ENCODE measurements around the gene GMEB2.
"Not testable (repeated sequence)": the region's sequence is repeated elsewhere in the genome, so short reads cannot be mapped to it uniquely, and the experiment has no call there.

Gene GMEB2

GRCh38 chr20:63606686-63607085, 20.2 kb downstream of the GMEB2 start:
- CTCF ChIA-PET: no interaction called here
- POLR2A ChIA-PET: no interaction called here
- no peak for DNase-seq (ENCODE audit: extremely low spot score)
- no peak for TF ChIP-seq FOXK2 (IDR thresholded peaks at IDR 0.05)
- no peak for TF ChIP-seq HDGF (IDR thresholded peaks at IDR 0.05; ENCODE audit: borderline replicate concordance)
- TF ChIP-seq ZNF384 (IDR thresholded peaks at IDR 0.05): no peak
- TF ChIP-seq PKNOX1 (IDR thresholded peaks at IDR 0.05): no peak
- TF ChIP-seq L3MBTL2 (conservative IDR thresholded peaks at IDR 0.05): no peak
- no peak for TF ChIP-seq CTBP1 (IDR thresholded peaks at IDR 0.05; ENCODE audit: borderline replicate concordance)
- TF ChIP-seq LEF1 (IDR thresholded peaks at IDR 0.05; ENCODE audit: borderline replicate concordance): no peak
- no peak for TF ChIP-seq NFRKB (IDR thresholded peaks at IDR 0.05)
- TF ChIP-seq ARNT (IDR thresholded peaks at IDR 0.05): no peak
- TF ChIP-seq SUZ12 (IDR thresholded peaks at IDR 0.05): no peak
- TF ChIP-seq TARDBP (IDR thresholded peaks at IDR 0.05): no peak
- no peak for TF ChIP-seq FOXA1 (IDR thresholded peaks at IDR 0.05)
- no peak for TF ChIP-seq BHLHE40 (IDR thresholded peaks at IDR 0.05; ENCODE audit: borderline replicate concordance)
- no peak for TF ChIP-seq FOXM1 (IDR thresholded peaks at IDR 0.05; ENCODE audit: borderline replicate concordance)
- TF ChIP-seq SP1 (IDR thresholded peaks at IDR 0.05): no peak
- TF ChIP-seq ELF4 (IDR thresholded peaks at IDR 0.05): no peak

- ChIA-PET POLR2A (no interaction called here), CTCF (no interaction called here)
- TF ChIP-seq NFRKB (IDR thresholded peaks at IDR 0.05): no peak
- no peak for TF ChIP-seq BHLHE40 (IDR thresholded peaks at IDR 0.05; ENCODE audit: borderline replicate concordance)
- TF ChIP-seq SP1 (IDR thresholded peaks at IDR 0.05): no peak
- TF ChIP-seq SUZ12 (IDR thresholded peaks at IDR 0.05): no peak
- TF ChIP-seq HDGF (IDR thresholded peaks at IDR 0.05; ENCODE audit: borderline replicate concordance): no peak
- no peak for TF ChIP-seq FOXM1 (IDR thresholded peaks at IDR 0.05; ENCODE audit: borderline replicate concordance)
- TF ChIP-seq PKNOX1 (IDR thresholded peaks at IDR 0.05): no peak
- no peak for TF ChIP-seq ELF4 (IDR thresholded peaks at IDR 0.05)
- TF ChIP-seq ZNF384 (IDR thresholded peaks at IDR 0.05): no peak
- TF ChIP-seq FOXA1 (IDR thresholded peaks at IDR 0.05): no peak
- TF ChIP-seq L3MBTL2 (conservative IDR thresholded peaks at IDR 0.05): no peak
- no peak for TF ChIP-seq FOXK2 (IDR thresholded peaks at IDR 0.05)
- TF ChIP-seq TARDBP (IDR thresholded peaks at IDR 0.05): no peak
- no peak for TF ChIP-seq ARNT (IDR thresholded peaks at IDR 0.05)
- no peak for TF ChIP-seq CTBP1 (IDR thresholded peaks at IDR 0.05; ENCODE audit: borderline replicate concordance)
- TF ChIP-seq LEF1 (IDR thresholded peaks at IDR 0.05; ENCODE audit: borderline replicate concordance): no peak
- DNase-seq (ENCODE audit: extremely low spot score): no peak
Observed at GRCh38 chr20:63602321-63602720, 24.6 kb downstream of the GMEB2 start.

GRCh38 chr20:63601679-63602078, 25.2 kb downstream of the GMEB2 start:
- POLR2A ChIA-PET; DNase-seq (ENCODE audit: extremely low spot score); CTCF ChIA-PET: not testable (repeated sequence)

- no peak for TF ChIP-seq NFRKB (IDR thresholded peaks at IDR 0.05)
- no peak for TF ChIP-seq ELF4 (IDR thresholded peaks at IDR 0.05)
- no peak for TF ChIP-seq TARDBP (IDR thresholded peaks at IDR 0.05)
- no peak for TF ChIP-seq FOXM1 (IDR thresholded peaks at IDR 0.05; ENCODE audit: borderline replicate concordance)
- no peak for DNase-seq (ENCODE audit: extremely low spot score)
- POLR2A ChIA-PET: interaction anchor here (1.2 kb wide), 1 partner anchor 25 kb away, joined by 5 read pairs; the partner anchor contains the start of gene HELZ2
- CTCF ChIA-PET: no interaction called here
Observed at GRCh38 chr20:63599396-63600050, 27.4 kb downstream of the GMEB2 start.

- ChIA-PET CTCF (interaction anchor here (0.6 kb wide), 1 partner anchor 60 kb away, joined by 3 read pairs; the partner anchor contains the start of gene RTEL1), POLR2A (no interaction called here)
Observed at GRCh38 chr20:63598479-63599395, 28.2 kb downstream of the GMEB2 start.

GRCh38 chr20:63597651-63598478, 29.0 kb downstream of the GMEB2 start:
- POLR2A ChIA-PET: no interaction called here
- CTCF ChIA-PET: no interaction called here
- no peak for TF ChIP-seq FOXA1 (IDR thresholded peaks at IDR 0.05)
- TF ChIP-seq SUZ12 (IDR thresholded peaks at IDR 0.05): no peak
- TF ChIP-seq L3MBTL2 (conservative IDR thresholded peaks at IDR 0.05): no peak
- TF ChIP-seq LEF1 (IDR thresholded peaks at IDR 0.05; ENCODE audit: borderline replicate concordance): no peak
- no peak for TF ChIP-seq NFRKB (IDR thresholded peaks at IDR 0.05)
- no peak for DNase-seq (ENCODE audit: extremely low spot score)

More at GRCh38 chr20:63598479-63599395, 28.2 kb downstream of the GMEB2 start:
- no peak for TF ChIP-seq TARDBP (IDR thresholded peaks at IDR 0.05)
- no peak for TF ChIP-seq FOXK2 (IDR thresholded peaks at IDR 0.05)
- no peak for TF ChIP-seq FOXM1 (IDR thresholded peaks at IDR 0.05; ENCODE audit: borderline replicate concordance)
- TF ChIP-seq HDGF (IDR thresholded peaks at IDR 0.05; ENCODE audit: borderline replicate concordance): no peak
- TF ChIP-seq LEF1 (IDR thresholded peaks at IDR 0.05; ENCODE audit: borderline replicate concordance): no peak
- DNase-seq (ENCODE audit: extremely low spot score): no peak
